ENCODE data around the gene CPNE7. TPM values are rescaled to one million over a fixed set of nuclear protein-coding genes. Genes with fewer than 3 reads are reported as not detected.
A peak's percentile ranks its signal among the peaks of the same experiment; 100 is the strongest.

Gene CPNE7
- total and polyA plus RNA-seq, 2 donors (not counting 1 experiment from before 2014, with no cell fraction given) = 10.2 to 53.0 TPM

GRCh38 chr16:89571636-89572035 lies 3.9 kb upstream of the CPNE7 start:
- peaks cover 4% of the 10 kb centered on the region for H3K4me1 ChIP-seq (ENCODE audit: control insufficient read depth, extremely low read depth, insufficient read depth, low read length)
- no peaks in the 10 kb centered on the region for H4K20me1 ChIP-seq (ENCODE audit: control insufficient read depth, extremely low read depth, insufficient read depth, low read length)
- no peak overlapping the region for H3K9ac ChIP-seq (ENCODE audit: insufficient read depth, low read length)
- H3K79me2 ChIP-seq (ENCODE audit: control insufficient read depth, insufficient read depth, low read length) = peaks cover 2% of the 10 kb centered on the region
- no peaks in the 10 kb centered on the region for H3K9me3 ChIP-seq (ENCODE audit: control insufficient read depth, insufficient read depth, low read depth, low read length)
- H2AFZ ChIP-seq (ENCODE audit: low read length) = no peak overlapping the region
- H3K4me2 ChIP-seq (ENCODE audit: extremely low read depth, insufficient read depth, low read length) = no peak overlapping the region
- H3K27ac ChIP-seq (ENCODE audit: insufficient read depth, low read length) = no peak overlapping the region
- no peaks in the 10 kb centered on the region for H3K36me3 ChIP-seq (ENCODE audit: control insufficient read depth, insufficient read depth, low read length)
- H3K4me3 ChIP-seq (replicated peaks in 1 of 4; ENCODE audit: control extremely low read depth in 1 of 4, insufficient read depth in 1 of 4, low read depth in 3 of 4, low read length in 4 of 4) = no peak overlapping the region
- TF ChIP-seq CTCF (conservative IDR thresholded peaks at IDR 0.05 in 1 of 2, IDR thresholded peaks at IDR 0.05 in 1 of 2; ENCODE audit: low read depth in 1 of 2, low read length in 2 of 2) = no peak
- no peak for TF ChIP-seq EZH2 (IDR thresholded peaks at IDR 0.05; ENCODE audit: low read length, missing control alignments)
- no peak for DNase-seq (ENCODE audit: low read depth in 2 of 2)
- H3K27me3 ChIP-seq (ENCODE audit: control insufficient read depth, insufficient read depth, low read length) = no peaks in the 10 kb centered on the region

- Histone ChIP-seq H3K4me2 (ENCODE audit: extremely low read depth, insufficient read depth, low read length) (peak overlapping the region; percentile 23), H4K20me1 (ENCODE audit: control insufficient read depth, extremely low read depth, insufficient read depth, low read length) (no peaks in the 10 kb centered on the region), H3K79me2 (ENCODE audit: control insufficient read depth, insufficient read depth, low read length) (peaks cover 4% of the 10 kb centered on the region), H3K4me1 (ENCODE audit: control insufficient read depth, extremely low read depth, insufficient read depth, low read length) (peaks cover 4% of the 10 kb centered on the region), H3K9ac (ENCODE audit: insufficient read depth, low read length) (no peak overlapping the region), H2AFZ (ENCODE audit: low read length) (no peak overlapping the region), H3K27ac (ENCODE audit: insufficient read depth, low read length) (no peak overlapping the region), H3K27me3 (ENCODE audit: control insufficient read depth, insufficient read depth, low read length) (no peaks in the 10 kb centered on the region), H3K36me3 (ENCODE audit: control insufficient read depth, insufficient read depth, low read length) (no peaks in the 10 kb centered on the region), H3K4me3 (replicated peaks in 1 of 4; ENCODE audit: control extremely low read depth in 1 of 4, insufficient read depth in 1 of 4, low read depth in 3 of 4, low read length in 4 of 4) (no peak overlapping the region), H3K9me3 (ENCODE audit: control insufficient read depth, insufficient read depth, low read depth, low read length) (no peaks in the 10 kb centered on the region)
- TF ChIP-seq EZH2 (IDR thresholded peaks at IDR 0.05; ENCODE audit: low read length, missing control alignments) (no peak), CTCF (conservative IDR thresholded peaks at IDR 0.05 in 1 of 2, IDR thresholded peaks at IDR 0.05 in 1 of 2; ENCODE audit: low read depth in 1 of 2, low read length in 2 of 2) (no peak)
- DNase-seq (ENCODE audit: low read depth in 2 of 2) = peak in 1 of 2 donors; percentile 69
Measured at GRCh38 chr16:89572073-89572484, 3.5 kb upstream of the CPNE7 start.

GRCh38 chr16:89572485-89573205 lies 2.9 kb upstream of the CPNE7 start:
- peaks cover 4% of the 10 kb centered on the region for H3K4me1 ChIP-seq (ENCODE audit: control insufficient read depth, extremely low read depth, insufficient read depth, low read length)
- H3K79me2 ChIP-seq (ENCODE audit: control insufficient read depth, insufficient read depth, low read length) = peaks cover 5% of the 10 kb centered on the region
- no peak for DNase-seq (ENCODE audit: low read depth in 2 of 2)
- H3K9ac ChIP-seq (ENCODE audit: insufficient read depth, low read length) = no peak overlapping the region
- H3K9me3 ChIP-seq (ENCODE audit: control insufficient read depth, insufficient read depth, low read depth, low read length) = no peaks in the 10 kb centered on the region
- no peaks in the 10 kb centered on the region for H3K36me3 ChIP-seq (ENCODE audit: control insufficient read depth, insufficient read depth, low read length)
- no peak for TF ChIP-seq EZH2 (IDR thresholded peaks at IDR 0.05; ENCODE audit: low read length, missing control alignments)
- TF ChIP-seq CTCF (conservative IDR thresholded peaks at IDR 0.05 in 1 of 2, IDR thresholded peaks at IDR 0.05 in 1 of 2; ENCODE audit: low read depth in 1 of 2, low read length in 2 of 2) = no peak
- no peaks in the 10 kb centered on the region for H3K27me3 ChIP-seq (ENCODE audit: control insufficient read depth, insufficient read depth, low read length)
- no peak overlapping the region for H2AFZ ChIP-seq (ENCODE audit: low read length)
- H3K4me3 ChIP-seq (replicated peaks in 1 of 4; ENCODE audit: control extremely low read depth in 1 of 4, insufficient read depth in 1 of 4, low read depth in 3 of 4, low read length in 4 of 4) = no peak overlapping the region
- no peak overlapping the region for H3K27ac ChIP-seq (ENCODE audit: insufficient read depth, low read length)
- no peak overlapping the region for H3K4me2 ChIP-seq (ENCODE audit: extremely low read depth, insufficient read depth, low read length)
- no peaks in the 10 kb centered on the region for H4K20me1 ChIP-seq (ENCODE audit: control insufficient read depth, extremely low read depth, insufficient read depth, low read length)
